Jurkat, Clone E6-1 (cell line): ENCODE measurements around the gene TMEM213. TPM values are rescaled to one million over a fixed set of nuclear protein-coding genes. Genes with fewer than 3 reads are reported as not detected.
A peak's percentile ranks its signal among the peaks of the same experiment; 100 is the strongest.

Source experiments
- DNase-seq: peaks from one replicate; pipeline ENCODE4 v3.0.0-alpha.2; 2011; ENCODE audit warnings: low read depth, low spot score
- H3K4me3 ChIP-seq: 2 replicates; pipeline ENCODE4 v1.5.1; 2011; ENCODE audit warnings: mild to moderate bottlenecking, low read length, control low read depth, moderate library complexity
- polyA plus RNA-seq: library from polyadenylated mRNA; unstranded; fragments of >200 nt; gene quantifications from one replicate; pipeline ENCODE4 v1.2.1, GENCODE V29; 2012; ENCODE audit warnings: missing spikeins; ENCODE audit not compliant: insufficient read length, insufficient read depth

TMEM213 gene, protein sequence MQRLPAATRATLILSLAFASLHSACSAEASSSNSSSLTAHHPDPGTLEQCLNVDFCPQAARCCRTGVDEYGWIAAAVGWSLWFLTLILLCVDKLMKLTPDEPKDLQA
- polyA plus RNA-seq: not detected

DNA sequence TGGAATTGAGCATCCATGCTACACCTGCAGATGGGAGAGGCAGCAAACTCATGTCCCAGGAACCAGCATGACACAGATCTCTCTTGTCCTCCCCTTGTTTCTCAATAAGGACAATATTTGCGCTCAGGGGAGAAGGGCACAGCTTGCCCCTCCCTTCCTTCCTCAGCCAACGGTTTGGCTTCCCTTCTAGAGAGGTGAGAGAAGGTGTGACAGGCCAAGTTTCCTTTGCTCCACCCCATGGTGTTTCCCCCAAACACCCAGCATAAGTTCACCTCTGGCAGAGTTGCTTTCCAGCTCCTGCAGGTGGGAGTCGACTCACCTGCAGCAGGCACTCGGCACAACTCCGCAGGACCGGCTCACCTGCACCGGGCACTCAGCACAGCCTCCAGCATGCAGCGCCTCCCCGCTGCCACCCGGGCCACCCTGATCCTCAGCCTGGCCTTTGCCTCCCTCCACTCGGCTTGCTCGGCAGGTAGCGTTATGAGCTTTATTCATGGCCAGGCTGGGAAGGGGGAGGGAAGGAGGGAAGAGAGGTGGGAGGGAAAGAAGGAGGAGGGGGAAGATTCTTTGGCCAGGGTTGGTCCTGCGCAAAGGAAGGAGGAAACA lies at the start of gene TMEM213, which contains the start of gene ATP6V0A4:
TMEM213 (plus strand) TSS at position 280 of the 606 bp plus-strand sequence; CDS start at position 391, 111 bp downstream.
ATP6V0A4 (minus strand) TSS at position 482 of the 606 bp plus-strand sequence. CDS start 26,949 bp downstream, outside the sequence.
- H3K4me3 ChIP-seq: no peak within 1 kb of the TSS
- no peak for DNase-seq

DNA sequence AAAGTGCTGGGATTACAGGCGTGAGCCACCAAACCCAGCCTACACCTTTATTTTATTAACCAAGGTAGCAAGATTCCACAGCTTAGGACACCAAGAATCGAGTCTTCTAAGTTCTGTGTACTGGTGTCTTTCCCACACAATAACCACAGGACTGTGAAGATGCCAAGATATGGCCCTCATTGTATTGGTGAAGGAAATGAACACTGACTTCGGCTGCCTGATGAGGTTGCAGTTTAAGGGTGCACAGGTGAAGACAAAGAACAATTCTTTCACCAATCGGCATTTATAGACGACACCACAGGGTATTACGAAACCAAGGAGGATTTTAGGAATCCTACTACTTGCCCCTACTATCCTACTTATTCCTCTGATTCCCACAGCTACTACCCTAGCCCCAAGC lies 49.1 kb upstream of the TMEM213 start:
- no peak for DNase-seq
- no peak overlapping the region for H3K4me3 ChIP-seq

DNA sequence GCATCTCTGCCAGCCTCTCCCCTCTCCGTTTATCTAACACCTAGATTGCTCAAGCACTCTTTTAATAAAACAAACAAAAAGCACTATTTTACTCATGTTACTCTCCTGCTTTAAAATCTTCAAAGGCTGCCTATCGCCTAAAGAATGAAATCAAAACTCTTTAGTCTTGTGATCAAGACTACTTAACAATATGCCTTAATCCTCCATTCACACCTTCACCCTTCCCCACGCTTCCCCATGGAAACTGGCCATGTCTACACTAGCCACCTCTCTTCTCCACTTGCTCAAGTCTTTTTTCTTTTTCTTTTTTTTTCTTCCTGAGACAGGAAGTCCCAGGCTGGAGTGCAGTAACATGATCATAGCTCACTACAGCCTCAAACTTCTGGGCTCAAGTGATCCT lies 47.8 kb upstream of the TMEM213 start:
- H3K4me3 ChIP-seq: no peak overlapping the region
- DNase-seq: no peak

DNA sequence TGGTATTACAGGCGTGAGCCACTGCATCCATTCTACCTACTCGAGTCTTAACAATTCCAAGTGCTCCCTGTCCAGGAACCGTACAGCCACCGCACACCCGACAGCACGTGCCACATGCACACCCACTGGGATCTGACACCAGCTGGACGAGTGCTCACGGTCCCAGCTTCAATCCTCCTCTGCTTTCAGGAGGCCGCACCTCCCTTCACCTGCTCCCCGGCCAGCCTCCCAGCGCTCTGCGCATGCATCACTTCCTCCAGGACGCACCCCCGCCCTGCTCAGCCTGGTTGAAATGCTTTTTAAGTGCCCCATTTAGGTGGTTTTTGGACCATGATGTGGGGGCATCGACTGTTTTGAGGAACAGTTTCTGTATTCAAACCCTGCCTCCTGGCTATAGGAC lies 47.3 kb upstream of the TMEM213 start:
- DNase-seq: no peak
- no peak overlapping the region for H3K4me3 ChIP-seq

DNA sequence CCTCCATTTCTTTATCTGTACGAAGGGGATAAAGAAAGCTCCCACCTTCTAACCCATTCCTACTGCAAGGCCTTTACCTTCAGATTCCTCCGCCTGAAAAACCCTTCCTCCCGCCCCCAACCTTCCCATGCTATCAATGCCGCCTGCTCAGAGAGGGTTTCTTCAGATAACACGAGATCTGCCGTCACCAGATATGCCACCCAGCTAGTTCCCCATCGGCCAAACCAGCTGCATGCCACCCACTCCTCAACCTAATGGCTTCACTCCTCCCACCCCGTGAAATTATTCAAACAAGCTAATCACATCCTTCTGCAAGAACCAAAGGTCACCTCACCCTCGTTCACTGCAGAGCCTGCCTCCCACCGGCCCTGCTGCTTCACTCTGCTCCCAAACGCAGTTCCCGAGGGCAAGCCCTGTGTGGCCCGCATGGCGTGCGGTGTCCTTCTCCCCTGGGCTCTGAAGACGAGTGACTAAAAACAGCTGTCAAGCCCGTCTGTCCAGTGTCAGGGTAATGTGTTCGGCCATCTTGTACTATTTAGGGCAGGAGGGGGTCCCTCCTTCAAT lies 46.8 kb upstream of the TMEM213 start:
- no peak for DNase-seq
- no peak overlapping the region for H3K4me3 ChIP-seq

DNA sequence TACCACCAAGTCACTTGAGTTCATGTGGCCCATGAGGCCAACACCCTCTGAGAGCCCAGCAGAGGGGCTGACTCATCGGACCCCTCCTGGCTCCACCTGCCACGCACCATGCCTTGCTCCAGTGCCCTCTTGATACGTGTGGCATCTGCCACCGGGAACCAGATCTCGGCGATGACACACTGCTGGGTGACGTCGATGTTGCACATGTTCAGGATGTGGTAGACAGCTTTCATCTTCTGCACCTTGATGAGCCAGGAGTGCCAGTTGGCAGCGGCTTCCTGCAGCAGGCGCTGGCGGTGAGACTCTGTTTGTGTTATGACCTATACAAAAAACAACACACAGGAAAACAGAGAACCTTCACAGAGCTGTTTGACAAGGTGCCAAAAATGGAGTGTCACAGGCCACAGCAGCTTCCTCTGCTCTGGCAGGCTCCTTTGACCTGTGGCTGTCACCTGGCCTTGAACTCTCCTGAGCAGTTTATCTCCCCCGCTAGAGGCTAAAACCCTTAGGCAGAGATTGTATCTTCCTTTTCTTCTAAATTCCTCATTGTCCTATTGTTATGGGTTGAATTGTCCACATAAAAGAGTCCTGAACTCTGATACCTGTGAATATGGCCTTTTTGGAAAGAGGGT lies 45.2 kb upstream of the TMEM213 start:
- H3K4me3 ChIP-seq: peak overlapping the region; percentile 1
- DNase-seq: peak; percentile 100

DNA sequence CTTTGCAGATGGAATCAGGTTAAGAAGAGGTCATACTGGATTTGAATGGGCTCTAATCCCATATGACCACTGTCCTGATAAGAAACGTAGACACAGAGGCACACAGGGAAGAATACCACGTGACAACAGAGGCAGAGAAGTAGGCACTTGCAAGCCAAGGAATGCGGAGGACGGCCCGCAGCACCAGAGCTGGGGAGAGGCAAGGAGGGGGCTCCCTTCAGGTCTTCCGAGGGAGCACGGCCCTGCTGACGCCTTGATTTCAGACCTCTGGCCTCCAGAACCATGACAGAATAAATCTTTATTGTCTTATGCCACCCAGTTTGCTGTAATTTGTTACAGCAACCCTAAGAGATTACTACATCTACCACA lies 44.7 kb upstream of the TMEM213 start:
- DNase-seq: no peak

DNA sequence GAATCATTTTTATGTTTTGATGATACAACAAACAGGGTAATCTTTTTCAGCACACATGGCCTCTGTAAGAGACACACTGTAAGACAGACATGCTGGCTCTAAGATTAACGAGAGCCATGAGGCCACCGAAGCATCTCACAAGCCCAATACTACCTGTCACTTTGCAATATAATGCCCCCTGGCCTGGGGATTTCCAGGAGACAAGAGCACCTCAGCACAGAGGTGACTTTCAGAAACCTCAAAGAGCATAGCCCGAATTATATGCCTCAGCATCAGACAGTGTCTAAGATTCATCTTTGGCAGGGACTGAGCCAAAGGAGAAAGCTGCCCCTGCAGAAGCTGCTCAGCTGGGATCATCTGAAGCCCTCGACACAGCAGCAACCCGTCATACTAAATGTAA lies 44.2 kb upstream of the TMEM213 start:
- H3K4me3 ChIP-seq: no peak overlapping the region
- DNase-seq: no peak

More for the DNA sequence above, 44.7 kb upstream of the TMEM213 start:
- H3K4me3 ChIP-seq: peak overlapping the region; percentile 1

DNA sequence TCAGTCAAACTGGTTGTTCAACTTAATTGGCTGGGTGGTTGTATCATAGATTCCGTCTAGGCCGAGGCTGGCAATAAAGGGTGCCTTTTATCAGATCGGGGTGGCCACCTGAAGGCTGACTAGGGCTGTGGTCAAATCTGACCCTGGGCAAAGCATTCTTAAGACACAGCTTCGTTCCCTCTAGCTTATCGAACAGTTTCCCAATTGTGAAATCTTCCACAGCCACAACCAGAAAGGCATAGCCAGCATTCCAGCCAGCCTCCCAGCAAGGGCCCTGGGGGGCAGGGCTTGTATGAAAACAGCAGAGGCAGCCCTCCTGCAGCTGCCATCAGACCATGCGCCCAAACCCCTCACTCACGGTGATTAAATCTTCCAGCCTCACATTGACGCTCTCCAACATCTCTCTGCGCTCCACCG lies 42.5 kb upstream of the TMEM213 start:
- DNase-seq: no peak
- H3K4me3 ChIP-seq: no peak overlapping the region

DNA sequence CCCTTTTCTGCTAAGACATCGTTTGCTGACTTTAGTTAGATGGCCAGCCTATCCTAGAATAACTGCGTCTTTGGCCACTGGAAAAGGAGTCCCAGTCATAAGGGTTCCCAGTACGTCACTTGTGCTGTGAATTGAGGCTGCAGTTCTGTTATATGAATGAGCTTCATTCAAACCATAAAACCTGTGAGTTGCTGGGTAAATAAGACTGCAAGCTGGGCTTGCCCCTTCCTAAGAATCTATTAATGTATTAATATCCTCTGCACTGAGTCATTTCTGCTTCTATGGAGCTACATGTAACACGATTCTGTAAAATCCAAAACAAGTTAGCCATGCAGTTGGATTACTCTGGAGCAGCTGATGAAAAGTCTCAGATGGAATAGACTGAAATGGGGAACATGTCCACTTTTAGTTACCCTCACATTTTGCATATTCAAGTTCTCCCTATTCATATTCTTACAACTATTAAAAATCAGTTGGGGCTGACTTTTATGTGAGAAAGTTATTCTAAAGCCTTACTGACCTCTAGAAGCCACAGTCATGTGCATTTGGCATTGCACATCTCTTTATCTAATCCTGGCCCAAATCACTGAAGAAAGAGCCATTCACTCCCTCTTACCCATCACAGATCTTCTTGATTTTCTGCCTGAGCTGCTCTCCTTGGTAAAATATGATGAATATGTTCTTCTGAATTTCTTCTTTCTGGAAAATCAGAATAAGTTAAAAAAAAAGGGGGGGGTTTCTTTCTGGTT lies 41.8 kb upstream of the TMEM213 start:
- H3K4me3 ChIP-seq: no peak overlapping the region
- no peak for DNase-seq

DNA sequence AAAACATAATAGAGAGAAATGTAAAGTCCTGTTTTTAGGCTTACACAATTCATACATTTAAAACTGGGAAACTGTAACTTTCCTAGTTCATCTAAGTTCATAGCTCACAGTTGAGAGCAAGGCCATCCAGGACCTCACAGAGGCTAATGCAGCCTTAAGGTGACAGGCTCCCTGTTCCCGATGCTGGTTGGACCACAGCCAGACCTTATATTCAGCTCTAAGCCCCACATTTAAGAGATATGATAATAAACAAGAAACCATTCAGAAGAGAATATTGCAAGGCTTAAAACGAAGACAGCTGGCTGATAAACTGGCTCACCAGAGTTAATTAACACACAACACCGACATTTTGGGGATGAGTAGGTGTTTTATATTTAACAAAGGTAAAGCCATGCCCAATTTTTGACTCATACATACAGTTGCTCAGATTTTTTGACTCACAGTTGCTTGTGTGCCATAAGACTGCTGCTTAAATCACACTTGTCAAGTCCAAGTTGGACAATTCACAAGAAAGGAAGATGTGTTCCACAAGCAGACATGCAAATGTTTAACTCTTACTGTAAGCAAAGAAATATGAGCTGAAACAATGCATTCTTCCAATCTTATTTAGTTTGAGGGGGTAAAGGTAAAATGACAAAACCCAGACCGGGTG lies 41.1 kb upstream of the TMEM213 start:
- no peak for DNase-seq
- H3K4me3 ChIP-seq: no peak overlapping the region

DNA sequence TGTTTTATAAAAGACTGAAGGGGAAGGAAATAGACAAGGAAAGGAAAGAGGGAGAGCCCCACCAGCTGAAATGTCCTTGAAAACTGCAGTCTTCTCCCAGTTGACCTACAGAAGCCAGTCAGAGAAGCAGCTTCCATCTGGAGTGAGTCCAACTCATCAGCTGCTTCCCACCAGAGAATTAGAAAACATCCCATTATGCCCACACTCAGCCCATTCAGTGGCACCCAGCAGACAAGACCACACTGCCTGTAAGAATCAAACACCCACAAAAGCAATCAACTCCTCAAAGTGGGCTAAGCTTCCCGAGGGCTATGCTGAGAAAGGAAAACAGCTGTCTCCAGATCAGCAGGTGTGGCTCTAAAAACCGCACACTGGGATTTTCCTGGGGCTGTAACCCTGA lies 29.6 kb upstream of the TMEM213 start:
- no peak overlapping the region for H3K4me3 ChIP-seq
- DNase-seq: no peak

DNA sequence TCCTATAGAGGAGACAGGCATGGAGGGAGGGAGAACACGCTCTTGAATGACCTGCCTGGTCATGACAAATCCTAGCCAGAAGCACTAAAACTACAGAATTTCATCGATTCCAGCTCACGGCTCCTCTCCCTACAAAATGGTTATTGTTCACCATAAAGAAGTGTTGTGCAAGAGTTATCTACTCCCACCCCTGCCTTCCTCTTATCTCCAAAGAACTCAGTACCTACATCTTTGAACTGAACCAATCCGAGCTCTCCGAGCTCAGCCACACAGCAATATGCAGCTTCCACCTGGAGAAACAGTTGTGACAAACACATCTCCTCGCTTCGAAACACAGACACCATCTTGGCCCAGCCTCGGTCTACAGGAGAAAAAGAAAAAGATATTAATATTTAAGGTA lies 26.9 kb upstream of the TMEM213 start:
- H3K4me3 ChIP-seq: no peak overlapping the region
- DNase-seq: no peak

DNA sequence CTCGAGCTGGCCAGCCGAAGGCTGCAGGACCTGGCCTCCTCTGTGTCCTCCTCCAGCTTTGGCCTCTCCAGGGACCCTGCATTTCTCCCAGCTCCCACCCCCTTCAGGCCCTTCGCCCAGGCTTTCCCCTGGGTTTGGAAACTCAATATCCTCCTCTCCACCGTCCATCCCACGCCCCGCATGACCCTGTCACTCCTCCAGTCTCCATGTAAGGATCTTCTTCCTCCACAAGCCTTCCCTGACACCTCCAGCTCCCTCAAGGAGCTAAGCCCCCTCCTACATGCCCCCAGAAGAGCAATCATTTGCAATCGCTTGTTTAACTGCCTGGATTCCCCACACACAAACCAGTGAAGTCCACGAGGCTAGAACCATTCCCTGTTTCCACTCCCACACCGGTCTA lies 24.6 kb upstream of the TMEM213 start:
- no peak overlapping the region for H3K4me3 ChIP-seq
- DNase-seq: no peak

DNA sequence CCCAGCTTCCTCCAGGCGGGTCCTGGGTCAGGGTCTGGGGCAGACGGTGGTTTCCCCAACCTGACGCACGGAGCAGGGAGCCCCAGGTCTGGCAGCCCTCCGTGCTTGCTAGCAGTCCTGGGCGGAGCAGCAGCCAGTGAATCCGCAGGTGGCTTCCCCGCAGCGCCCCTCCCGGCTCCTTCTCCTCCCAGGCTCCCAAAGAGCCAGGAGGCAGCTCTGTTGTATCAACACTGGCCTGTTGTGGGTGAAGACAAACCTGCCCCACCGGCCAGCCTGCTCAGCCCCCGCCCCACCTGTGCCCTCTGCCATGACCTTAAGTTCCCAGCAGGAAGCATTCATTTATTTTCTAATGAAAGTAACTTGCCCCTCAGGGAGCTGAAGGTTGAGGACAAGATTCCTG lies 24.0 kb upstream of the TMEM213 start:
- DNase-seq: no peak
- no peak overlapping the region for H3K4me3 ChIP-seq

DNA sequence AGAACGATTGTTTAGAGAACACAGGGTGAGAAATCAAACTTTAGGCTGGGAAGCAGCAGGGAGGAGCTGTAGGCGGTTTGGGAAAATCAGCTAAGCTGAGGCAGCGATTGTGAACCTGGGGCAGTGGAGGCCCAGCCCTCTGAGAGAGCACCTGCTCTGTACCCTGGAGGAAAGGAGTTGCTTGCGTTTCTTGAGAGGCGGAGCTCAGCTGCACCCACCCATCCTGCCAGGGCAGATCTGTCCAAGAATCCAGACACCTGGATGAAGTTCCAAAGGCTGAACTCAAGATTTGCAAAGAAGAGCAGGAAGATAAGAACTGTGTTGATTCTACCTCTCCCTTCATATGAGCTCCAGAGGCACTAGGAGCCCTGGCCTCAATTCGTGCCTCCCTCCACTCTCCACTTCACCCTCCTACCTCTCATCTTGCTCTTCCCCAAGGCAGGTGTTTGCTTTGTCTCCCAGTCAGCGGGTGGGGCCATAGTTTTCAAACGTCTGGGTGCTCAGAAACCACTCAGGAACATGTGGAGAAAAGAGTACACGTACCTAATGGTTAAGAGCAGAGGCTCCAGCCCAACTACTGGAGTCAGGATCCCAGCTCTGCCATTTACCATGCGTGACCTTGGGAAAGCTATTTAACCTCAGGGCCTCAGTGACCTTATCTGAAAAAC lies 21.5 kb upstream of the TMEM213 start:
- no peak for DNase-seq

DNA sequence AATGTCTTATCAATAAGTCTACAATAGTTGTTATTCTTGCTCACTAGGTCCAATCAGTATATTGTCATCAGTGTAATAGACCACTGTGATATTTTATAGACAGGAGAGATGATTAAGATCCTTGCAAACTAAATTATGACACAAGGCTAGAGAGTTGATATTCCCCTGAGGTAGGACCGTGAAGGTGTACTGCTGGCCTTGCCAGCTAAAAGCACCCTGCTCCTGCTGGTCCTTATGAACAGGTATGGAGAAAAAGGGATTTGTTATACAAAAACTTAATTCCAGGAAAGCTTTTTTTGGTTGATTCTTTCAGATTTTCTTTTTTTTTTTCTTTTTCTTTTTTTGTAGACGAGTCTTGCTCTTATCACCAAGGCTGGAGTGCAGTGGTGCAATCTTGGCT lies 16.8 kb upstream of the TMEM213 start:
- no peak overlapping the region for H3K4me3 ChIP-seq
- no peak for DNase-seq

More for the DNA sequence above, 21.5 kb upstream of the TMEM213 start:
- no peak overlapping the region for H3K4me3 ChIP-seq

DNA sequence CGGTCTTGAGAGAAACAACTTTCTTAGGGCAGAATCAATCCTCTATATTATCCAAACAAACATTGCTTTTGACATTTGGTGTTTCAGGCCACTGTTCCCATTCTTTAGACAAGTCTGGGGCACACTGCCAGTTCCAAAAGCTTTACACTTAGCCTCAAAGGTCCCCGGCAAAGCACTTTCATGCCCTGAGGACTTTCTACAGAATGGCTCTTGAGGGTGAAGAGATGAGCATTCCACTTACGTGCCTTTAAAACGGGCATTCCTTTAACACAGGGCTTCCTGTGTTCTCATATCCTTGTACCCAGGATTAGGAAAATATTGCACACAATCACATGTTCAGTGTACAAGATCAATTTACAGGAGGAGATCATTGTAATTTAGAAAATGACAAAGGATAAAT lies 13.1 kb upstream of the TMEM213 start:
- H3K4me3 ChIP-seq: no peak overlapping the region
- no peak for DNase-seq
